Activated naive CD8-positive, alpha-beta T cell treated with anti-CD3 and anti-CD28 coated beads, Interleukin-2, amount 50 U/mL, for 24 hours (primary cell): Measurements from ENCODE around the gene ATRX.
A peak's percentile ranks its signal among the peaks of the same experiment; 100 is the strongest.
"Not testable (repeated sequence)": the region's sequence is repeated elsewhere in the genome, so short reads cannot be mapped to it uniquely, and the experiment has no call there.

Source experiments
- ATAC-seq: fragments of 150-1000 bp; cut with Tn5 transposase; one replicate; pipeline ENCODE4 v1.10.0; 2021
- DNase-seq: peaks from one replicate; pipeline ENCODE4 v3.0.0; 2021
- H3K27ac Mint-ChIP-seq: one replicate; pipeline ENCODE4 v1.8.0; 2021; ENCODE audit warnings: mild to moderate bottlenecking, mixed read lengths
- H3K27me3 Mint-ChIP-seq: one replicate; pipeline ENCODE4 v1.8.0; 2021; ENCODE audit warnings: mixed read lengths
- H3K36me3 Mint-ChIP-seq: one replicate; pipeline ENCODE4 v1.8.0; 2021; ENCODE audit warnings: low read depth, mixed read lengths
- H3K4me1 Mint-ChIP-seq: one replicate; pipeline ENCODE4 v1.8.0; 2021; ENCODE audit warnings: mixed read lengths
- H3K4me3 Mint-ChIP-seq: one replicate; pipeline ENCODE4 v1.8.0; 2021; ENCODE audit warnings: mild to moderate bottlenecking, moderate library complexity, mixed read lengths
- H3K9me3 Mint-ChIP-seq: one replicate; pipeline ENCODE4 v1.8.0; 2021; ENCODE audit warnings: mixed read lengths

Gene ATRX

GRCh38 chrX:77528034-77528433 is 258.0 kb downstream of the ATRX start:
- H3K4me3 Mint-ChIP-seq = no peak overlapping the region
- H3K36me3 Mint-ChIP-seq = peaks cover 34% of the 10 kb centered on the region
- H3K27me3 Mint-ChIP-seq = no peaks in the 10 kb centered on the region
- no peak overlapping the region for H3K27ac Mint-ChIP-seq
- H3K4me1 Mint-ChIP-seq = peaks cover 16% of the 10 kb centered on the region
- no peak for ATAC-seq
- H3K9me3 Mint-ChIP-seq = peaks cover 8% of the 10 kb centered on the region
- no peak for DNase-seq

- Mint-ChIP-seq H3K27me3 (no peaks in the 10 kb centered on the region), H3K9me3 (peaks cover 8% of the 10 kb centered on the region), H3K4me1 (peaks cover 16% of the 10 kb centered on the region), H3K36me3 (peaks cover 34% of the 10 kb centered on the region), H3K27ac (peak overlapping the region; percentile 78), H3K4me3 (no peak overlapping the region)
- DNase-seq (no peak), ATAC-seq (no peak)
Measured at GRCh38 chrX:77527233-77528001, 258.6 kb downstream of the ATRX start.

GRCh38 chrX:77519765-77520164 is 266.3 kb downstream of the ATRX start:
- Mint-ChIP-seq H3K4me1 (no peaks in the 10 kb centered on the region), H3K36me3 (peaks cover 56% of the 10 kb centered on the region), H3K27me3 (no peaks in the 10 kb centered on the region), H3K9me3 (peaks cover 15% of the 10 kb centered on the region), H3K27ac (no peak overlapping the region), H3K4me3 (no peak overlapping the region)
- ATAC-seq (no peak), DNase-seq (no peak)

- Mint-ChIP-seq H3K27me3 (no peaks in the 10 kb centered on the region), H3K27ac (no peak overlapping the region), H3K36me3 (peaks cover 47% of the 10 kb centered on the region), H3K9me3 (peaks cover 15% of the 10 kb centered on the region), H3K4me3 (no peak overlapping the region), H3K4me1 (no peaks in the 10 kb centered on the region)
- DNase-seq = no peak
- no peak for ATAC-seq
Measured at GRCh38 chrX:77514177-77514576, 271.8 kb downstream of the ATRX start.

GRCh38 chrX:77510007-77510406 is 276.0 kb downstream of the ATRX start:
- DNase-seq = no peak
- peaks cover 7% of the 10 kb centered on the region for H3K9me3 Mint-ChIP-seq
- ATAC-seq = no peak
- no peak overlapping the region for H3K4me3 Mint-ChIP-seq
- no peaks in the 10 kb centered on the region for H3K27me3 Mint-ChIP-seq
- H3K27ac Mint-ChIP-seq = no peak overlapping the region
- no peaks in the 10 kb centered on the region for H3K4me1 Mint-ChIP-seq
- peaks cover 27% of the 10 kb centered on the region for H3K36me3 Mint-ChIP-seq

GRCh38 chrX:77505227-77505626 is 280.8 kb downstream of the ATRX start:
- Mint-ChIP-seq H3K36me3 (peaks cover 10% of the 10 kb centered on the region), H3K27ac (no peak overlapping the region), H3K27me3 (no peaks in the 10 kb centered on the region), H3K4me1 (peaks cover 5% of the 10 kb centered on the region), H3K4me3 (no peak overlapping the region), H3K9me3 (no peaks in the 10 kb centered on the region)
- ATAC-seq (no peak), DNase-seq (no peak)

- peaks cover 6% of the 10 kb centered on the region for H3K36me3 Mint-ChIP-seq
- no peak for DNase-seq
- peaks cover 5% of the 10 kb centered on the region for H3K4me1 Mint-ChIP-seq
- ATAC-seq = no peak
- H3K4me3 Mint-ChIP-seq = no peak overlapping the region
- H3K27me3 Mint-ChIP-seq = no peaks in the 10 kb centered on the region
- H3K27ac Mint-ChIP-seq = no peak overlapping the region
- no peaks in the 10 kb centered on the region for H3K9me3 Mint-ChIP-seq
Measured at GRCh38 chrX:77502951-77503525, 283.0 kb downstream of the ATRX start.

- H3K9me3 Mint-ChIP-seq, H3K4me3 Mint-ChIP-seq, H3K4me1 Mint-ChIP-seq, H3K36me3 Mint-ChIP-seq, ATAC-seq, H3K27ac Mint-ChIP-seq, H3K27me3 Mint-ChIP-seq, DNase-seq: not testable (repeated sequence)
Measured at GRCh38 chrX:77500164-77500563, 285.9 kb downstream of the ATRX start.

GRCh38 chrX:77493677-77494553 is 292.1 kb downstream of the ATRX start:
- Mint-ChIP-seq H3K9me3 (no peaks in the 10 kb centered on the region), H3K4me1 (no peaks in the 10 kb centered on the region), H3K4me3 (no peak overlapping the region), H3K27me3 (peaks cover 3% of the 10 kb centered on the region), H3K27ac (no peak overlapping the region), H3K36me3 (no peaks in the 10 kb centered on the region)
- no peak for DNase-seq
- no peak for ATAC-seq

- Mint-ChIP-seq H3K27ac (no peak overlapping the region), H3K4me3 (no peak overlapping the region), H3K27me3 (no peaks in the 10 kb centered on the region), H3K4me1 (no peaks in the 10 kb centered on the region), H3K36me3 (no peaks in the 10 kb centered on the region), H3K9me3 (peaks cover 7% of the 10 kb centered on the region)
- ATAC-seq (no peak), DNase-seq (no peak)
Measured at GRCh38 chrX:77484045-77484444, 302.0 kb downstream of the ATRX start.

- Mint-ChIP-seq H3K4me3 (no peak overlapping the region), H3K27me3 (peaks cover 2% of the 10 kb centered on the region), H3K4me1 (no peaks in the 10 kb centered on the region), H3K36me3 (no peaks in the 10 kb centered on the region), H3K9me3 (no peaks in the 10 kb centered on the region), H3K27ac (no peak overlapping the region)
- ATAC-seq = no peak
- DNase-seq = no peak
Measured at GRCh38 chrX:77455437-77455836, 330.6 kb downstream of the ATRX start.
